Esophagus squamous epithelium (tissue), 5 donors: Measurements from ENCODE around the gene OR14A2. TPM values are rescaled to one million over a fixed set of nuclear protein-coding genes. Genes with fewer than 3 reads are reported as not detected.
A peak's percentile ranks its signal among the peaks of the same experiment; 100 is the strongest.

ENCODE experiments used
- DNase-seq: peaks from one replicate; lab custom pipeline; 2025; lab: John Stamatoyannopoulos, UW
- H3K27ac ChIP-seq, 4 donors: fragments of 200-600 bp; sonication (generic); one replicate each; pipeline ENCODE4 v1.5.1; 2016 to 2019; ENCODE audit warnings: mild to moderate bottlenecking in 1 of 4
- H3K27me3 ChIP-seq, 4 donors: fragments of 200-600 bp; sonication (generic); 1 replicate in 3 of 4; 2 replicates in 1 of 4; pipeline versions ENCODE4 v1.5.1 to v1.6.0; 2017 to 2021; ENCODE audit warnings: antibody characterized with exemption in 1 of 4
- H3K36me3 ChIP-seq, 3 donors: fragments of 200-600 bp; sonication (generic); one replicate each; pipeline ENCODE4 v1.5.1; 2016 to 2019
- H3K4me1 ChIP-seq, 3 donors: fragments of 200-600 bp; sonication (generic); one replicate each; pipeline ENCODE4 v1.5.1; 2017 to 2019
- H3K4me3 ChIP-seq, 4 donors: fragments of 200-600 bp; sonication (generic); 1 replicate in 3 of 4; 2 replicates in 1 of 4; pipeline ENCODE4 v1.5.1; 2016 to 2019; ENCODE audit warnings: mild to moderate bottlenecking in 2 of 4, moderate library complexity in 1 of 4
- H3K9me3 ChIP-seq, 3 donors: fragments of 200-600 bp; sonication (generic); one replicate each; pipeline ENCODE4 v1.5.1; 2016 to 2019
- POLR2A ChIP-seq, 4 donors: fragments of 450-650 bp; IDR thresholded peaks; one replicate each; pipeline ENCODE4 v1.6.1; 2017; ENCODE audit warnings: antibody characterized with exemption in 4 of 4, mild to moderate bottlenecking in 4 of 4, moderate library complexity in 3 of 4
- whole genome bisulfite sequencing, 2 donors: methylation state at CpG; one replicate each; pipeline ENCODE4 v1.1.5; 2018; 5-methylcytosine and 5-hydroxymethylcytosine counted together
- intact Hi-C: fragments of 100-400 bp; cut with DNase I; formaldehyde crosslinking; loops from one replicate; pipeline ENCODE4 v1.15.0; 2022
- total RNA-seq, 4 donors: library from RNA; depleted of rRNA; stranded (reverse); fragments of >200 nt; gene quantifications; one replicate each; pipeline ENCODE4 v1.1.0, GENCODE V29; 2016
- TF ChIP-seq, protein P1 (sequence below), 6 experiments: fragments of 450-650 bp in 4 of 6; fragments of 200-600 bp in 2 of 6; sonication (generic) in 2 of 6; IDR thresholded peaks; one replicate each; pipeline ENCODE4 v1.5.1; 2016 to 2019; ENCODE audit warnings: antibody characterized with exemption in 6 of 6, mild to moderate bottlenecking in 4 of 6, moderate library complexity in 4 of 6
- donor health status: DM: yes; HTN: yes; CAD: no.

OR14A2 gene
- total RNA-seq, 4 donors from 2014 or later = not detected

GRCh38 chr1:247681288-247681897 is 66.5 kb downstream of the OR14A2 start:
- WGBS, 2 donors = 34 to 36% methylated on average over 7 of the region's 7 CpGs
- H3K36me3 ChIP-seq = no peaks in the 10 kb centered on the region
- no peak for TF ChIP-seq POLR2A (IDR thresholded peaks at IDR 0.05)
- TF ChIP-seq, protein P1, sequence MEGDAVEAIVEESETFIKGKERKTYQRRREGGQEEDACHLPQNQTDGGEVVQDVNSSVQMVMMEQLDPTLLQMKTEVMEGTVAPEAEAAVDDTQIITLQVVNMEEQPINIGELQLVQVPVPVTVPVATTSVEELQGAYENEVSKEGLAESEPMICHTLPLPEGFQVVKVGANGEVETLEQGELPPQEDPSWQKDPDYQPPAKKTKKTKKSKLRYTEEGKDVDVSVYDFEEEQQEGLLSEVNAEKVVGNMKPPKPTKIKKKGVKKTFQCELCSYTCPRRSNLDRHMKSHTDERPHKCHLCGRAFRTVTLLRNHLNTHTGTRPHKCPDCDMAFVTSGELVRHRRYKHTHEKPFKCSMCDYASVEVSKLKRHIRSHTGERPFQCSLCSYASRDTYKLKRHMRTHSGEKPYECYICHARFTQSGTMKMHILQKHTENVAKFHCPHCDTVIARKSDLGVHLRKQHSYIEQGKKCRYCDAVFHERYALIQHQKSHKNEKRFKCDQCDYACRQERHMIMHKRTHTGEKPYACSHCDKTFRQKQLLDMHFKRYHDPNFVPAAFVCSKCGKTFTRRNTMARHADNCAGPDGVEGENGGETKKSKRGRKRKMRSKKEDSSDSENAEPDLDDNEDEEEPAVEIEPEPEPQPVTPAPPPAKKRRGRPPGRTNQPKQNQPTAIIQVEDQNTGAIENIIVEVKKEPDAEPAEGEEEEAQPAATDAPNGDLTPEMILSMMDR (IDR thresholded peaks at IDR 0.05) = peak in 5 of 6 experiments; percentile 7 to 62 (median 48)
- no peaks in the 10 kb centered on the region for H3K9me3 ChIP-seq
- H3K27me3 ChIP-seq = no peaks in the 10 kb centered on the region
- H3K4me3 ChIP-seq = no peak overlapping the region
- intact Hi-C loops = no loop called here
- no peak for DNase-seq
- H3K4me1 ChIP-seq = no peaks in the 10 kb centered on the region
- H3K27ac ChIP-seq = no peak overlapping the region

GRCh38 chr1:247680171-247680570 is 67.8 kb downstream of the OR14A2 start:
- no peaks in the 10 kb centered on the region for H3K27me3 ChIP-seq
- DNase-seq = no peak
- TF ChIP-seq POLR2A (IDR thresholded peaks at IDR 0.05) = no peak
- TF ChIP-seq, protein P1 (IDR thresholded peaks at IDR 0.05) = no peak
- H3K27ac ChIP-seq = no peak overlapping the region
- no peaks in the 10 kb centered on the region for H3K4me1 ChIP-seq
- H3K36me3 ChIP-seq = no peaks in the 10 kb centered on the region
- WGBS, 2 donors = 63 to 73% methylated on average over 4 of the region's 4 CpGs
- intact Hi-C loops = no loop called here
- H3K9me3 ChIP-seq = no peaks in the 10 kb centered on the region
- no peak overlapping the region for H3K4me3 ChIP-seq

- no peak for DNase-seq
- Histone ChIP-seq H3K36me3 (no peaks in the 10 kb centered on the region), H3K4me3 (no peak within 1 kb of the TSS), H3K27ac (no peak within 1 kb of the TSS), H3K9me3 (no peaks in the 10 kb centered on the region), H3K4me1 (no peaks in the 10 kb centered on the region), H3K27me3 (no peaks in the 10 kb centered on the region)
- intact Hi-C loops = no loop called here
- 67 to 71% methylated on average over 1 of the region's 1 CpG for WGBS, 2 donors
- TF ChIP-seq, protein P1 (IDR thresholded peaks at IDR 0.05) = no peak
- no peak for TF ChIP-seq POLR2A (IDR thresholded peaks at IDR 0.05)
Observed at GRCh38 chr1:247679639-247680038, 68.3 kb downstream of the OR14A2 start, which contains the start of gene OR13G1. OR13G1 (minus strand) TSS chr1:247679739; CDS start chr1:247673041, 6,698 bp downstream.

Other genes with a start within 250 kb of the OR14A2 start
- not detected for gene OR2C3, start 211.7 kb downstream of the OR14A2 start, total RNA-seq
- 1 to 10 TPM in 1 of 4 donors, under 1 TPM in 1, not detected in 2; 0.88 to 1.7 TPM for gene GCSAML, start 199.0 kb downstream of the OR14A2 start, total RNA-seq
- gene OR2G2, start 159.8 kb downstream of the OR14A2 start, total RNA-seq = not detected
- not detected for gene OR2G3, start 142.6 kb downstream of the OR14A2 start, total RNA-seq
- not detected for gene OR13G1, start 68.4 kb downstream of the OR14A2 start, total RNA-seq
- not detected for gene OR6F1, start 31.5 kb downstream of the OR14A2 start, total RNA-seq
- gene OR14K1, start 9.5 kb downstream of the OR14A2 start, total RNA-seq = not detected
- gene OR1C1, start 12.4 kb upstream of the OR14A2 start, total RNA-seq = not detected
- not detected for gene OR14A16, start 76.0 kb upstream of the OR14A2 start, total RNA-seq
- not detected for gene OR11L1, start 93.8 kb upstream of the OR14A2 start, total RNA-seq
- 1 to 10 TPM in 1 of 4 donors, under 1 TPM in 2, not detected in 1; 0.19 to 6.5 (median 0.26) TPM for gene TRIM58, start 109.0 kb upstream of the OR14A2 start, total RNA-seq
- gene OR2W3, start 147.4 kb upstream of the OR14A2 start, total RNA-seq = 1 to 10 TPM in 2 of 4 donors, not detected in 2; 1.5 to 1.8 TPM
- under 1 TPM in 1 of 4 donors, not detected in 3; 0.23 TPM for gene OR2T8, start 172.1 kb upstream of the OR14A2 start, total RNA-seq
- not detected for gene OR2AJ1, start 176.7 kb upstream of the OR14A2 start, total RNA-seq
- not detected for gene OR2L8, start 200.7 kb upstream of the OR14A2 start, total RNA-seq
- not detected for gene OR2AK2, start 217.1 kb upstream of the OR14A2 start, total RNA-seq